ENCODE measurements around the gene CD209. TPM values are rescaled to one million over a fixed set of nuclear protein-coding genes. Genes with fewer than 3 reads are reported as not detected.
"Not testable (repeated sequence)": the region's sequence is repeated elsewhere in the genome, so short reads cannot be mapped to it uniquely, and the experiment has no call there.

CD209 gene
- total and polyA plus RNA-seq, 2 donors (not counting 3 experiments of a cell fraction or from before 2014, with no cell fraction given): not detected

- H2AFZ ChIP-seq (ENCODE audit: low read depth, low read length); DNase-seq (ENCODE audit: low read depth, low spot score); H3K27ac ChIP-seq (ENCODE audit: insufficient read depth, low read depth, low read length); H3K79me2 ChIP-seq (ENCODE audit: control insufficient read depth, insufficient read depth, low read length); intact Hi-C loops (cut with micrococcal nuclease); H3K4me2 ChIP-seq (ENCODE audit: insufficient read depth, low read length); H3K9me1 ChIP-seq (replicated peaks; ENCODE audit: control insufficient read depth, extremely low read depth, insufficient read depth, low read length); H3K4me1 ChIP-seq (ENCODE audit: control insufficient read depth, extremely low read depth, insufficient read depth, low read length); H3K9me3 ChIP-seq (replicated peaks; ENCODE audit: control insufficient read depth, insufficient read depth, low read length); H3K9ac ChIP-seq (replicated peaks; ENCODE audit: extremely low read depth, insufficient read depth, low read length); H3K4me3 ChIP-seq (replicated peaks in 1 of 3; ENCODE audit: insufficient read depth in 1 of 3, low read depth in 1 of 3, low read length in 3 of 3); BruUV-seq (replicated peaks); POLR2A ChIA-PET; H4K20me1 ChIP-seq (replicated peaks; ENCODE audit: control insufficient read depth, extremely low read depth, insufficient read depth, low read length); FAIRE-seq; H3K27me3 ChIP-seq (ENCODE audit: control insufficient read depth in 2 of 2, insufficient read depth in 2 of 2, low read length in 2 of 2); dilution Hi-C loops (cut with MboI; ENCODE audit: extremely low pct_ligation_motif_present, low sequenced_read_pairs); H3K36me3 ChIP-seq (ENCODE audit: control insufficient read depth in 2 of 2, extremely low read depth in 1 of 2, insufficient read depth in 2 of 2, low read length in 2 of 2): not testable (repeated sequence)
- CTCF ChIA-PET: interaction anchor here (1.4 to 2.0 kb wide), 2 partner anchors 10 to 178 kb away, joined by 4 to 5 read pairs; no protein-coding TSS in a partner anchor
Measured at GRCh38 chr19:7746306-7746705, 1.0 kb downstream of the CD209 start.

- intact Hi-C loops (cut with micrococcal nuclease) (no loop called here), dilution Hi-C loops (cut with MboI; ENCODE audit: extremely low pct_ligation_motif_present, low sequenced_read_pairs) (no loop called here)
- ChIA-PET CTCF (interaction anchor here (1.4 to 2.0 kb wide), 3 partner anchors 9 to 177 kb away, joined by 4 to 5 read pairs (median 5); partner anchors contain the start of gene TRAPPC5), POLR2A (no interaction called here)
- H3K4me3 ChIP-seq (replicated peaks in 1 of 3; ENCODE audit: insufficient read depth in 1 of 3, low read depth in 1 of 3, low read length in 3 of 3): no peak overlapping the region
- no peaks in the 10 kb centered on the region for H4K20me1 ChIP-seq (replicated peaks; ENCODE audit: control insufficient read depth, extremely low read depth, insufficient read depth, low read length)
- H3K36me3 ChIP-seq (ENCODE audit: control insufficient read depth in 2 of 2, extremely low read depth in 1 of 2, insufficient read depth in 2 of 2, low read length in 2 of 2): no peaks in the 10 kb centered on the region
- H3K27me3 ChIP-seq (ENCODE audit: control insufficient read depth in 2 of 2, insufficient read depth in 2 of 2, low read length in 2 of 2): peaks cover 0 to 3% of the 10 kb centered on the region in 2 experiments
- H3K9me3 ChIP-seq (replicated peaks; ENCODE audit: control insufficient read depth, insufficient read depth, low read length): no peaks in the 10 kb centered on the region
- TF ChIP-seq POLR2A (IDR thresholded peaks at IDR 0.05; ENCODE audit: low read depth, low read length) (no peak), EZH2 (IDR thresholded peaks at IDR 0.05; ENCODE audit: borderline replicate concordance, low read depth, low read length, severe bottlenecking) (no peak)
- no peak overlapping the region for H2AFZ ChIP-seq (ENCODE audit: low read depth, low read length)
- H3K9ac ChIP-seq (replicated peaks; ENCODE audit: extremely low read depth, insufficient read depth, low read length): no peak overlapping the region
- no TSS peak for BruUV-seq (replicated peaks)
- no peaks in the 10 kb centered on the region for H3K4me1 ChIP-seq (ENCODE audit: control insufficient read depth, extremely low read depth, insufficient read depth, low read length)
- no peaks in the 10 kb centered on the region for H3K79me2 ChIP-seq (ENCODE audit: control insufficient read depth, insufficient read depth, low read length)
- H3K9me1 ChIP-seq (replicated peaks; ENCODE audit: control insufficient read depth, extremely low read depth, insufficient read depth, low read length): no peaks in the 10 kb centered on the region
- FAIRE-seq (no peak), DNase-seq (ENCODE audit: low read depth, low spot score) (no peak)
- H3K27ac ChIP-seq (ENCODE audit: insufficient read depth, low read depth, low read length): no peak overlapping the region
- H3K4me2 ChIP-seq (ENCODE audit: insufficient read depth, low read length): no peak overlapping the region
Measured at GRCh38 chr19:7744871-7745650, 2.3 kb downstream of the CD209 start.

Data from endothelial cell of umbilical vein (primary cell).